Thyroid gland (tissue), 4 donors: ENCODE data around the gene CDH2.

Experiments used
- CTCF ChIP-seq, 6 experiments: fragments of 200-600 bp in 3 of 6; fragments of 450-650 bp in 3 of 6; sonication (generic) in 3 of 6; IDR thresholded peaks; one replicate each; pipeline ENCODE4 v1.5.1; 2016 to 2019; ENCODE audit warnings: antibody characterized with exemption in 6 of 6, mild to moderate bottlenecking in 2 of 6, inconsistent platforms in 1 of 6, moderate library complexity in 1 of 6
- POLR2A ChIP-seq, 2 donors: fragments of 450-650 bp; IDR thresholded peaks; one replicate each; pipeline ENCODE4 v1.6.1; 2017; ENCODE audit warnings: antibody characterized with exemption in 2 of 2, mild to moderate bottlenecking in 2 of 2, moderate library complexity in 1 of 2

- TF ChIP-seq CTCF (IDR thresholded peaks at IDR 0.05) (no peak), POLR2A (IDR thresholded peaks at IDR 0.05) (no peak)
These were observed 220.8 kb downstream of the CDH2 start for GRCh38 chr18:27956001-27956640.
